Stimulated activated naive CD8-positive, alpha-beta T cell treated with anti-CD3 and anti-CD28 coated beads, Interleukin-15, Interleukin-2, amounts not matched to agents 100 U/mL and 50 U/mL, for 24 hours (primary cell): ENCODE data around the gene PLEK2.
"Not testable (repeated sequence)": the region's sequence is repeated elsewhere in the genome, so short reads cannot be mapped to it uniquely, and the experiment has no call there.

ENCODE experiments used
- ATAC-seq: fragments of 150-1000 bp; cut with Tn5 transposase; one replicate; pipeline ENCODE4 v1.10.0; 2021
- DNase-seq: peaks from one replicate; pipeline ENCODE4 v3.0.0; 2021

The PLEK2 gene

GRCh38 chr14:67428501-67429031 is 16.6 kb upstream of the PLEK2 start:
- ATAC-seq (no peak), DNase-seq (no peak)

GRCh38 chr14:67426983-67427606 is 15.1 kb upstream of the PLEK2 start:
- ATAC-seq: peak; percentile 77
- peak; percentile 67 for DNase-seq

- ATAC-seq (no peak), DNase-seq (no peak)
Observed at GRCh38 chr14:67426161-67426560, 14.2 kb upstream of the PLEK2 start.

GRCh38 chr14:67425608-67426007 is 13.6 kb upstream of the PLEK2 start:
- no peak for ATAC-seq
- no peak for DNase-seq

GRCh38 chr14:67424539-67424938 is 12.6 kb upstream of the PLEK2 start:
- no peak for DNase-seq
- no peak for ATAC-seq

- ATAC-seq (no peak), DNase-seq (no peak)
Observed at GRCh38 chr14:67423424-67423823, 11.5 kb upstream of the PLEK2 start.

GRCh38 chr14:67421356-67422224 is 9.6 kb upstream of the PLEK2 start:
- DNase-seq (no peak), ATAC-seq (no peak)

- ATAC-seq (peak; percentile 70), DNase-seq (peak; percentile 60)
Observed at GRCh38 chr14:67420102-67420739, 8.3 kb upstream of the PLEK2 start.

GRCh38 chr14:67418401-67419191 is 6.6 kb upstream of the PLEK2 start:
- DNase-seq: no peak

GRCh38 chr14:67417633-67418032 is 5.7 kb upstream of the PLEK2 start:
- DNase-seq (no peak), ATAC-seq (no peak)

More at GRCh38 chr14:67418401-67419191, 6.6 kb upstream of the PLEK2 start:
- ATAC-seq: no peak

GRCh38 chr14:67416810-67417209 is 4.8 kb upstream of the PLEK2 start:
- no peak for DNase-seq
- no peak for ATAC-seq

GRCh38 chr14:67416085-67416484 is 4.1 kb upstream of the PLEK2 start:
- DNase-seq: no peak

GRCh38 chr14:67415610-67416009 is 3.6 kb upstream of the PLEK2 start:
- DNase-seq, ATAC-seq: not testable (repeated sequence)

More at GRCh38 chr14:67416085-67416484, 4.1 kb upstream of the PLEK2 start:
- no peak for ATAC-seq

GRCh38 chr14:67413806-67414769 is 2.1 kb upstream of the PLEK2 start:
- peak; percentile 95 for ATAC-seq
- peak; percentile 63 for DNase-seq

- ATAC-seq (no peak), DNase-seq (no peak)
Observed at GRCh38 chr14:67411370-67411769, 595 bp downstream of the PLEK2 start.

GRCh38 chr14:67410313-67410712 is 1.7 kb downstream of the PLEK2 start:
- ATAC-seq (no peak), DNase-seq (no peak)

GRCh38 chr14:67409461-67409860 is 2.5 kb downstream of the PLEK2 start:
- no peak for DNase-seq

GRCh38 chr14:67408122-67408801 is 3.7 kb downstream of the PLEK2 start:
- DNase-seq, ATAC-seq: not testable (repeated sequence)

More at GRCh38 chr14:67409461-67409860, 2.5 kb downstream of the PLEK2 start:
- ATAC-seq: no peak

GRCh38 chr14:67405771-67406170 is 6.2 kb downstream of the PLEK2 start:
- no peak for ATAC-seq
- no peak for DNase-seq

GRCh38 chr14:67400434-67400833 is 11.5 kb downstream of the PLEK2 start:
- no peak for ATAC-seq

More at GRCh38 chr14:67400434-67400833, 11.5 kb downstream of the PLEK2 start:
- no peak for DNase-seq
